Measurements from ENCODE around the gene KCTD13. TPM values are rescaled to one million over a fixed set of nuclear protein-coding genes. Genes with fewer than 3 reads are reported as not detected.

The KCTD13 gene
- polyA plus RNA-seq, 1 of the 3 experiments (the other 2 are of a cell fraction), result 31.0 TPM

DNA sequence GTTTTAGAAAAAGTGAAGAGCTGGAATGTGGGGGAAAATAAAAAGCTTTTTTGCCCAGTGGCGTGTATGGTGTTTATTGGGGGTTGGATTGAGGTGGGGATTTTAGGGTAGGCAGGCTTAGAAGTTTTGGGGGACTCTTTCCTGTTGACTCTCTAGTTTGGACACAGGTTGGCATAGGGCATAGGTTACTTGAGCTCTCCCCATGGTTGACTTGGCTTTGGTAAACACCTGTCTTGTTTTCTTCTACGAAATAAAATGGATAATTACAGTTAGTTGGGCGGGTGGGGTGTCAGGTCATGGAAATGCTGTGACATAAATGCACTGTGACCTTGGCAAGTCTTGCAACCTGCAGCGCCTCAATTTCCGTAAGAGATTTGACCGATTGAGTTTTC, 47.0 kb upstream of the KCTD13 start:
- DNase-seq, result no peak
- Histone ChIP-seq H3K27me3 (ENCODE audit: insufficient read depth) (no peaks in the 10 kb centered on the region), H3K4me2 (no peak overlapping the region), H4K20me1 (ENCODE audit: insufficient read depth) (peaks cover 36% of the 10 kb centered on the region), H3F3A (replicated peaks; ENCODE audit: insufficient read depth) (peaks cover 11% of the 10 kb centered on the region), H3K4me3 (ENCODE audit: low read depth in 2 of 2, low read length in 1 of 2) (no peak overlapping the region; a peak in 1 of 4 replicates), H3K9ac (no peak overlapping the region), H3K27ac (ENCODE audit: low read depth in 2 of 2, low read length in 1 of 2) (peak overlapping the region in 1 of 2 experiments; percentile 54; a peak in 2 of 4 replicates), H3K36me3 (replicated peaks in 1 of 2; ENCODE audit: control insufficient read depth in 1 of 2, insufficient read depth in 2 of 2, low read length in 1 of 2) (peaks cover 17 to 20% of the 10 kb centered on the region in 2 experiments), H3K9me3 (no peaks in the 10 kb centered on the region), H3K79me2 (ENCODE audit: insufficient read depth) (peaks cover 43% of the 10 kb centered on the region), H2AFZ (ENCODE audit: low read depth) (peak overlapping the region; percentile 20; the same call in 1 of the 2 replicates), H3K9me2 (no peaks in the 10 kb centered on the region), H3K4me1 (ENCODE audit: control insufficient read depth in 1 of 2, insufficient read depth in 2 of 2, low read depth in 1 of 2, low read length in 1 of 2) (peaks cover 20 to 25% of the 10 kb centered on the region in 2 experiments; a peak in 3 of 4 replicates)
- TF ChIP-seq CHD2 (IDR thresholded peaks at IDR 0.05; ENCODE audit: low read length, partially characterized antibody) (no peak), TAF1 (IDR thresholded peaks at IDR 0.05; ENCODE audit: borderline replicate concordance, low read depth, low read length) (no peak), ELF1 (IDR thresholded peaks at IDR 0.05) (no peak), FOSL2 (IDR thresholded peaks at IDR 0.05; ENCODE audit: borderline replicate concordance, low read depth) (no peak), RFX5 (IDR thresholded peaks at IDR 0.05; ENCODE audit: low read length) (no peak), SMC3 (IDR thresholded peaks at IDR 0.05; ENCODE audit: low read depth, low read length) (no peak), USF2 (IDR thresholded peaks at IDR 0.05; ENCODE audit: borderline replicate concordance, low read depth, low read length) (no peak), PBX3 (IDR thresholded peaks at IDR 0.05) (no peak), FOXM1 (IDR thresholded peaks at IDR 0.05; ENCODE audit: low read depth) (no peak)
- TF ChIP-seq, protein P1, sequence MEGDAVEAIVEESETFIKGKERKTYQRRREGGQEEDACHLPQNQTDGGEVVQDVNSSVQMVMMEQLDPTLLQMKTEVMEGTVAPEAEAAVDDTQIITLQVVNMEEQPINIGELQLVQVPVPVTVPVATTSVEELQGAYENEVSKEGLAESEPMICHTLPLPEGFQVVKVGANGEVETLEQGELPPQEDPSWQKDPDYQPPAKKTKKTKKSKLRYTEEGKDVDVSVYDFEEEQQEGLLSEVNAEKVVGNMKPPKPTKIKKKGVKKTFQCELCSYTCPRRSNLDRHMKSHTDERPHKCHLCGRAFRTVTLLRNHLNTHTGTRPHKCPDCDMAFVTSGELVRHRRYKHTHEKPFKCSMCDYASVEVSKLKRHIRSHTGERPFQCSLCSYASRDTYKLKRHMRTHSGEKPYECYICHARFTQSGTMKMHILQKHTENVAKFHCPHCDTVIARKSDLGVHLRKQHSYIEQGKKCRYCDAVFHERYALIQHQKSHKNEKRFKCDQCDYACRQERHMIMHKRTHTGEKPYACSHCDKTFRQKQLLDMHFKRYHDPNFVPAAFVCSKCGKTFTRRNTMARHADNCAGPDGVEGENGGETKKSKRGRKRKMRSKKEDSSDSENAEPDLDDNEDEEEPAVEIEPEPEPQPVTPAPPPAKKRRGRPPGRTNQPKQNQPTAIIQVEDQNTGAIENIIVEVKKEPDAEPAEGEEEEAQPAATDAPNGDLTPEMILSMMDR (IDR thresholded peaks at IDR 0.05), result no peak
- TF ChIP-seq, protein P2, sequence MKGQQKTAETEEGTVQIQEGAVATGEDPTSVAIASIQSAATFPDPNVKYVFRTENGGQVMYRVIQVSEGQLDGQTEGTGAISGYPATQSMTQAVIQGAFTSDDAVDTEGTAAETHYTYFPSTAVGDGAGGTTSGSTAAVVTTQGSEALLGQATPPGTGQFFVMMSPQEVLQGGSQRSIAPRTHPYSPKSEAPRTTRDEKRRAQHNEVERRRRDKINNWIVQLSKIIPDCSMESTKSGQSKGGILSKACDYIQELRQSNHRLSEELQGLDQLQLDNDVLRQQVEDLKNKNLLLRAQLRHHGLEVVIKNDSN (IDR thresholded peaks at IDR 0.05; ENCODE audit: borderline replicate concordance, low read depth), result no peak
- POLR2A ChIA-PET, result interaction anchor here (0.6 to 1.6 kb wide), 9 partner anchors 11 to 91 kb away, joined by 3 to 10 read pairs (median 3); partner anchors contain the start of genes ASPHD1, HIRIP3, KCTD13 and SEZ6L2
- WGBS (ENCODE audit: low lambda C conversion rate), result 67% methylated on average over 5 of the region's 6 CpGs
- CTCF ChIA-PET, result interaction anchor here (0.9 to 8.2 kb wide), 9 partner anchors 33 to 183 kb away, joined by 3 to 41 read pairs (median 4); partner anchors contain the start of genes CDIPT, KIF22, PAGR1 and TLCD3B

GRCh38 chr16:29972500-29972899, 46.5 kb upstream of the KCTD13 start:
- Histone ChIP-seq H3K27me3 (ENCODE audit: insufficient read depth) (no peaks in the 10 kb centered on the region), H3K27ac (ENCODE audit: low read depth in 2 of 2, low read length in 1 of 2) (no peak overlapping the region), H2AFZ (ENCODE audit: low read depth) (no peak overlapping the region), H3K4me2 (no peak overlapping the region), H4K20me1 (ENCODE audit: insufficient read depth) (peaks cover 32% of the 10 kb centered on the region), H3K4me1 (ENCODE audit: control insufficient read depth in 1 of 2, insufficient read depth in 2 of 2, low read depth in 1 of 2, low read length in 1 of 2) (peaks cover 20 to 25% of the 10 kb centered on the region in 2 experiments; a peak in 3 of 4 replicates), H3K79me2 (ENCODE audit: insufficient read depth) (peaks cover 38% of the 10 kb centered on the region), H3K9me3 (no peaks in the 10 kb centered on the region), H3K4me3 (ENCODE audit: low read depth in 2 of 2, low read length in 1 of 2) (no peak overlapping the region), H3K9ac (no peak overlapping the region), H3K36me3 (replicated peaks in 1 of 2; ENCODE audit: control insufficient read depth in 1 of 2, insufficient read depth in 2 of 2, low read length in 1 of 2) (peaks cover 16 to 17% of the 10 kb centered on the region in 2 experiments), H3K9me2 (no peaks in the 10 kb centered on the region), H3F3A (replicated peaks; ENCODE audit: insufficient read depth) (peaks cover 11% of the 10 kb centered on the region)
- DNase-seq, result no peak
- POLR2A ChIA-PET, result interaction anchor here (1.2 to 1.6 kb wide), 2 partner anchors 11 to 17 kb away, joined by 3 to 10 read pairs; partner anchors contain the start of gene TMEM219
- CTCF ChIA-PET, result interaction anchor here (0.9 to 8.2 kb wide), 7 partner anchors 34 to 182 kb away, joined by 3 to 41 read pairs (median 4); partner anchors contain the start of genes CDIPT, KIF22 and TLCD3B
- WGBS (ENCODE audit: low lambda C conversion rate), result 92% methylated on average over 1 of the region's 1 CpG
- no peak for TF ChIP-seq SMC3 (IDR thresholded peaks at IDR 0.05; ENCODE audit: low read depth, low read length)
- TF ChIP-seq, protein P1 (IDR thresholded peaks at IDR 0.05), result no peak
- no peak for TF ChIP-seq RAD21 (IDR thresholded peaks at IDR 0.05; ENCODE audit: low read length)
- no peak for TF ChIP-seq GATA2 (CRISPR knock-in tag; IDR thresholded peaks at IDR 0.05)
- TF ChIP-seq REST (IDR thresholded peaks at IDR 0.05; ENCODE audit: low read depth, low read length), result no peak
- TF ChIP-seq GABPA (IDR thresholded peaks at IDR 0.05; ENCODE audit: low read depth), result no peak

All from SK-N-SH (cell line).